ENCODE data around the gene YPEL1.
"Not testable (repeated sequence)": the region's sequence is repeated elsewhere in the genome, so short reads cannot be mapped to it uniquely, and the experiment has no call there.

YPEL1 gene

GRCh38 chr22:21683401-21683811, 52.2 kb downstream of the YPEL1 start:
- DNase-seq (ENCODE audit: low read depth) = no peak

- no peak for DNase-seq (ENCODE audit: low read depth)
Observed at GRCh38 chr22:21682385-21683175, 53.0 kb downstream of the YPEL1 start.

GRCh38 chr22:21681566-21682370, 53.8 kb downstream of the YPEL1 start:
- DNase-seq (ENCODE audit: low read depth) = no peak

- DNase-seq (ENCODE audit: low read depth) = no peak
Observed at GRCh38 chr22:21680830-21681565, 54.6 kb downstream of the YPEL1 start.

- DNase-seq (ENCODE audit: low read depth) = no peak
Observed at GRCh38 chr22:21679383-21679782, 56.2 kb downstream of the YPEL1 start.

GRCh38 chr22:21678842-21679241, 56.8 kb downstream of the YPEL1 start:
- DNase-seq (ENCODE audit: low read depth) = not testable (repeated sequence)

GRCh38 chr22:21677606-21678443, 57.8 kb downstream of the YPEL1 start:
- no peak for DNase-seq (ENCODE audit: low read depth)

GRCh38 chr22:21674638-21675245, 60.9 kb downstream of the YPEL1 start:
- no peak for DNase-seq (ENCODE audit: low read depth)

- no peak for DNase-seq (ENCODE audit: low read depth)
Observed at GRCh38 chr22:21673534-21674321, 61.9 kb downstream of the YPEL1 start.

- no peak for DNase-seq (ENCODE audit: low read depth)
Observed at GRCh38 chr22:21672107-21672629, 63.4 kb downstream of the YPEL1 start.

GRCh38 chr22:21669026-21669425, 66.6 kb downstream of the YPEL1 start:
- DNase-seq (ENCODE audit: low read depth) = no peak

GRCh38 chr22:21666786-21667185, 68.8 kb downstream of the YPEL1 start:
- no peak for DNase-seq (ENCODE audit: low read depth)

- no peak for DNase-seq (ENCODE audit: low read depth)
Observed at GRCh38 chr22:21665047-21665851, 70.3 kb downstream of the YPEL1 start.

GRCh38 chr22:21663738-21664137, 71.9 kb downstream of the YPEL1 start:
- DNase-seq (ENCODE audit: low read depth) = no peak

- DNase-seq (ENCODE audit: low read depth) = no peak
Observed at GRCh38 chr22:21661991-21662390, 73.6 kb downstream of the YPEL1 start.

- DNase-seq (ENCODE audit: low read depth) = no peak
Observed at GRCh38 chr22:21660904-21661303, 74.7 kb downstream of the YPEL1 start.

- DNase-seq (ENCODE audit: low read depth) = no peak
Observed at GRCh38 chr22:21659864-21660525, 75.6 kb downstream of the YPEL1 start.

- peak; percentile 63 for DNase-seq (ENCODE audit: low read depth)
Observed at GRCh38 chr22:21657360-21658032, 78.1 kb downstream of the YPEL1 start.

Measured in activated gamma-delta T cell treated with anti-CD3 and anti-CD28 coated beads, Interleukin-2, amount 50 U/mL, for 16 hours (primary cell).